Vagina (tissue), 2 donors: ENCODE measurements around the gene HOXA9. TPM values are rescaled to one million over a fixed set of nuclear protein-coding genes. Genes with fewer than 3 reads are reported as not detected.

Source experiments
- DNase-seq, 2 donors: peaks; one replicate each; pipeline ENCODE4 v3.0.0-alpha.2; 2017; ENCODE audit errors: extremely low spot score in 2 of 2
- H3K27ac ChIP-seq: fragments of 200-600 bp; sonication (generic); one replicate; pipeline ENCODE4 v1.5.1; 2019
- H3K27me3 ChIP-seq: fragments of 200-600 bp; sonication (generic); one replicate; pipeline ENCODE4 v1.5.1; 2019
- H3K36me3 ChIP-seq, 2 donors: fragments of 200-600 bp; sonication (generic); one replicate each; pipeline ENCODE4 v1.5.1; 2017 to 2019
- H3K4me1 ChIP-seq: fragments of 200-600 bp; sonication (generic); one replicate; pipeline ENCODE4 v1.5.1; 2019
- H3K4me3 ChIP-seq, 2 donors: fragments of 200-600 bp; sonication (generic); 1 replicate in 1 of 2; 2 replicates in 1 of 2; pipeline ENCODE4 v1.5.1; 2016 to 2019
- H3K9me3 ChIP-seq: fragments of 200-600 bp; sonication (generic); one replicate; pipeline ENCODE4 v1.5.1; 2019
- CTCF ChIP-seq, 3 experiments: fragments of 450-650 bp in 2 of 3; fragments of 200-600 bp in 1 of 3; sonication (generic) in 1 of 3; IDR thresholded peaks; one replicate each; pipeline ENCODE4 v1.5.1; 2017 to 2019; ENCODE audit warnings: antibody characterized with exemption in 3 of 3, mild to moderate bottlenecking in 2 of 3, moderate library complexity in 2 of 3
- POLR2A ChIP-seq, 2 donors: fragments of 450-650 bp; IDR thresholded peaks; one replicate each; pipeline ENCODE4 v1.6.1; 2017; ENCODE audit warnings: antibody characterized with exemption in 2 of 2, mild to moderate bottlenecking in 2 of 2, moderate library complexity in 2 of 2
- POLR2AphosphoS5 ChIP-seq, 2 donors: sonication (generic); formaldehyde crosslinking; IDR thresholded peaks; one replicate each; pipeline ENCODE4 v1.9.0; 2017; ENCODE audit warnings: antibody characterized with exemption in 2 of 2, mild to moderate bottlenecking in 2 of 2, low read depth in 1 of 2; ENCODE audit not compliant: insufficient read depth in 1 of 2
- intact Hi-C: fragments of 100-400 bp; cut with DNase I; formaldehyde crosslinking; loops from one replicate; pipeline ENCODE4 v1.15.1; 2023
- total RNA-seq: library from RNA; depleted of rRNA; stranded (reverse); fragments of >200 nt; gene quantifications from one replicate; pipeline ENCODE4 v1.2.3, GENCODE V29; 2016

Gene HOXA9
- total RNA-seq, 1 donor from 2014 or later = 13.0 TPM

- Histone ChIP-seq H3K27ac (no peak overlapping the region), H3K4me3 (no peak overlapping the region), H3K36me3 (no peaks in the 10 kb centered on the region), H3K27me3 (no peaks in the 10 kb centered on the region), H3K4me1 (peaks cover 8% of the 10 kb centered on the region), H3K9me3 (no peaks in the 10 kb centered on the region)
- no peak for TF ChIP-seq POLR2AphosphoS5 (IDR thresholded peaks at IDR 0.05; ENCODE audit: insufficient read depth in 1 of 2, low read depth in 1 of 2)
- TF ChIP-seq POLR2A (IDR thresholded peaks at IDR 0.05) = no peak
- no peak for TF ChIP-seq CTCF (IDR thresholded peaks at IDR 0.05)
- no peak for DNase-seq
- intact Hi-C loops = no loop called here
Observed at GRCh38 chr7:27124902-27125689, 40.2 kb downstream of the HOXA9 start.

GRCh38 chr7:27124096-27124901, 41.0 kb downstream of the HOXA9 start:
- Histone ChIP-seq H3K27ac (no peak overlapping the region), H3K4me1 (peaks cover 1% of the 10 kb centered on the region), H3K36me3 (no peaks in the 10 kb centered on the region), H3K4me3 (no peak overlapping the region), H3K27me3 (no peaks in the 10 kb centered on the region), H3K9me3 (no peaks in the 10 kb centered on the region)
- no peak for TF ChIP-seq CTCF (IDR thresholded peaks at IDR 0.05)
- no peak for TF ChIP-seq POLR2A (IDR thresholded peaks at IDR 0.05)
- no peak for TF ChIP-seq POLR2AphosphoS5 (IDR thresholded peaks at IDR 0.05; ENCODE audit: insufficient read depth in 1 of 2, low read depth in 1 of 2)
- intact Hi-C loops = no loop called here
- no peak for DNase-seq

- Histone ChIP-seq H3K4me1 (no peaks in the 10 kb centered on the region), H3K36me3 (no peaks in the 10 kb centered on the region), H3K9me3 (no peaks in the 10 kb centered on the region), H3K27me3 (no peaks in the 10 kb centered on the region), H3K27ac (no peak overlapping the region), H3K4me3 (no peak overlapping the region)
- intact Hi-C loops = no loop called here
- DNase-seq = no peak
- TF ChIP-seq POLR2AphosphoS5 (IDR thresholded peaks at IDR 0.05; ENCODE audit: insufficient read depth in 1 of 2, low read depth in 1 of 2) = no peak
- no peak for TF ChIP-seq POLR2A (IDR thresholded peaks at IDR 0.05)
- TF ChIP-seq CTCF (IDR thresholded peaks at IDR 0.05) = no peak
Observed at GRCh38 chr7:27123477-27124053, 41.8 kb downstream of the HOXA9 start.

- no peaks in the 10 kb centered on the region for H3K36me3 ChIP-seq
Observed at GRCh38 chr7:27123007-27123476, 42.3 kb downstream of the HOXA9 start.

More at GRCh38 chr7:27123007-27123476, 42.3 kb downstream of the HOXA9 start:
- Histone ChIP-seq H3K27me3 (no peaks in the 10 kb centered on the region), H3K9me3 (no peaks in the 10 kb centered on the region), H3K4me3 (no peak overlapping the region), H3K27ac (no peak overlapping the region), H3K4me1 (no peaks in the 10 kb centered on the region)
- TF ChIP-seq POLR2A (IDR thresholded peaks at IDR 0.05) (no peak), POLR2AphosphoS5 (IDR thresholded peaks at IDR 0.05; ENCODE audit: insufficient read depth in 1 of 2, low read depth in 1 of 2) (no peak), CTCF (IDR thresholded peaks at IDR 0.05) (no peak)
- intact Hi-C loops = no loop called here
- no peak for DNase-seq
